Uterus (tissue), 2 donors: ENCODE results near the gene FAM221B.

ENCODE experiments used
- CTCF ChIP-seq, 4 experiments: fragments of 200-600 bp in 2 of 4; fragments of 450-650 bp in 2 of 4; sonication (generic) in 2 of 4; IDR thresholded peaks; one replicate each; pipeline ENCODE4 v1.5.1; 2016 to 2019; ENCODE audit warnings: antibody characterized with exemption in 4 of 4, mild to moderate bottlenecking in 2 of 4, moderate library complexity in 1 of 4
- POLR2A ChIP-seq, 2 donors: fragments of 450-650 bp; IDR thresholded peaks; one replicate each; pipeline ENCODE4 v1.6.1; 2016; ENCODE audit warnings: antibody characterized with exemption in 2 of 2, mild to moderate bottlenecking in 1 of 2, moderate library complexity in 1 of 2

GRCh38 chr9:35856882-35857281 lies 28.4 kb upstream of the FAM221B start:
- TF ChIP-seq POLR2A (IDR thresholded peaks at IDR 0.05), result no peak
- no peak for TF ChIP-seq CTCF (IDR thresholded peaks at IDR 0.05)
